A673 (cell line): ENCODE measurements around the gene PRKCQ. TPM values are rescaled to one million over a fixed set of nuclear protein-coding genes. Genes with fewer than 3 reads are reported as not detected.

Experiments
- BruUV-seq: library from RNA; stranded (reverse); fragments of 400-500 nt; replicated peaks from 2 replicates; lab custom pipeline; 2021; lab: Mats Ljungman, UMichigan
- CTCF ChIA-PET: fragments of 300-600 bp; sonication (Branson Sonifier 250); formaldehyde crosslinking; loops from one replicate; lab custom pipeline; 2022; ENCODE audit warnings: antibody characterized with exemption; lab: Charles Lee
- POLR2A ChIA-PET: fragments of 300-600 bp; sonication (Branson Sonifier 250); formaldehyde crosslinking; loops from one replicate; lab custom pipeline; 2022; ENCODE audit warnings: antibody characterized with exemption; ENCODE audit not compliant: low non-redundant PET; lab: Charles Lee
- DNase-seq: peaks from one replicate; pipeline ENCODE4 v3.0.0-alpha.2; 2015; ENCODE audit warnings: low spot score
- H3K27ac ChIP-seq: fragments of 200-600 bp; sonication (generic); 2 replicates; pipeline ENCODE4 v1.5.1; 2016; ENCODE audit warnings: mixed run types, low read depth, mild to moderate bottlenecking, mixed read lengths, antibody characterized with exemption, low read length; ENCODE audit not compliant: poor library complexity, severe bottlenecking
- H3K27me3 ChIP-seq: fragments of 200-600 bp; sonication (generic); replicated peaks from 2 replicates; pipeline ENCODE4 v1.6.1; 2017; ENCODE audit warnings: mixed run types, low read depth, mild to moderate bottlenecking, mixed read lengths, antibody characterized with exemption, low read length; ENCODE audit not compliant: insufficient read depth, poor library complexity
- H3K36me3 ChIP-seq: fragments of 200-600 bp; sonication (generic); 2 replicates; pipeline ENCODE4 v1.6.1; 2016; ENCODE audit warnings: mixed run types, mild to moderate bottlenecking, mixed read lengths, antibody characterized with exemption, low read length; ENCODE audit not compliant: insufficient read depth, poor library complexity, severe bottlenecking
- H3K4me1 ChIP-seq: fragments of 200-600 bp; sonication (generic); 2 replicates; pipeline ENCODE4 v1.6.1; 2017; ENCODE audit warnings: mixed run types, mild to moderate bottlenecking, mixed read lengths, antibody characterized with exemption, low read length; ENCODE audit not compliant: insufficient read depth, poor library complexity, severe bottlenecking
- H3K4me3 ChIP-seq: fragments of 200-600 bp; sonication (generic); 2 replicates; pipeline ENCODE4 v1.5.1; 2016; ENCODE audit warnings: low read depth, mixed run types, mild to moderate bottlenecking, mixed read lengths, low read length; ENCODE audit not compliant: poor library complexity, severe bottlenecking
- H3K9me3 ChIP-seq: fragments of 200-600 bp; sonication (generic); 2 replicates; pipeline ENCODE4 v1.6.1; 2016; ENCODE audit warnings: mixed run types, low read depth, mild to moderate bottlenecking, mixed read lengths, antibody characterized with exemption, low read length; ENCODE audit not compliant: poor library complexity, severe bottlenecking
- CTCF ChIP-seq: fragments of 300-800, 200-600 bp; sonication (generic); conservative IDR thresholded peaks from 2 replicates; pipeline ENCODE4 v1.5.1; 2017; ENCODE audit warnings: low read depth, mild to moderate bottlenecking, antibody characterized with exemption, low read length, moderate library complexity, mixed read lengths
- EZH2 ChIP-seq: fragments of 200-600 bp; sonication (generic); IDR thresholded peaks from 2 replicates; pipeline ENCODE4 v1.6.1; 2017; ENCODE audit warnings: borderline replicate concordance, low read depth, mild to moderate bottlenecking, mixed read lengths, antibody characterized with exemption, low read length; ENCODE audit not compliant: poor library complexity, severe bottlenecking
- intact Hi-C: fragments of 100-400 bp; cut with micrococcal nuclease; formaldehyde crosslinking; loops from one replicate; pipeline ENCODE4 v1.10.0; 2022; ENCODE audit not compliant: unreplicated experiment
- total RNA-seq: library from RNA; stranded (reverse); gene quantifications from 2 replicates; pipeline ENCODE4 v1.2.3, GENCODE V29; 2021

The PRKCQ gene
- total RNA-seq, 1 experiment from 2014 or later, result not detected

- intact Hi-C loops, result loop anchor here (10.0 kb wide), 1 partner anchor 955 kb away; no protein-coding TSS in a partner anchor
- Histone ChIP-seq H3K4me3 (no peak overlapping the region), H3K4me1 (peaks cover 5% of the 10 kb centered on the region), H3K27me3 (peaks cover 8% of the 10 kb centered on the region), H3K9me3 (no peaks in the 10 kb centered on the region), H3K36me3 (no peaks in the 10 kb centered on the region), H3K27ac (no peak overlapping the region)
- TF ChIP-seq EZH2 (no peak), CTCF (no peak)
- CTCF ChIA-PET, result no interaction called here
- POLR2A ChIA-PET, result no interaction called here
- DNase-seq, result no peak
- no TSS peak for BruUV-seq
These were observed 180.2 kb downstream of the PRKCQ start for GRCh38 chr10:6399879-6400278.

GRCh38 chr10:6399231-6399741 is 180.8 kb downstream of the PRKCQ start:
- Histone ChIP-seq H3K4me3 (no peak overlapping the region), H3K9me3 (no peaks in the 10 kb centered on the region), H3K27me3 (peaks cover 8% of the 10 kb centered on the region), H3K36me3 (no peaks in the 10 kb centered on the region), H3K4me1 (peaks cover 5% of the 10 kb centered on the region), H3K27ac (no peak overlapping the region)
- DNase-seq, result no peak
- BruUV-seq, result no TSS peak
- intact Hi-C loops, result no loop called here
- TF ChIP-seq EZH2, result no peak
- TF ChIP-seq CTCF, result no peak
- POLR2A ChIA-PET, result no interaction called here
- CTCF ChIA-PET, result no interaction called here

DNA sequence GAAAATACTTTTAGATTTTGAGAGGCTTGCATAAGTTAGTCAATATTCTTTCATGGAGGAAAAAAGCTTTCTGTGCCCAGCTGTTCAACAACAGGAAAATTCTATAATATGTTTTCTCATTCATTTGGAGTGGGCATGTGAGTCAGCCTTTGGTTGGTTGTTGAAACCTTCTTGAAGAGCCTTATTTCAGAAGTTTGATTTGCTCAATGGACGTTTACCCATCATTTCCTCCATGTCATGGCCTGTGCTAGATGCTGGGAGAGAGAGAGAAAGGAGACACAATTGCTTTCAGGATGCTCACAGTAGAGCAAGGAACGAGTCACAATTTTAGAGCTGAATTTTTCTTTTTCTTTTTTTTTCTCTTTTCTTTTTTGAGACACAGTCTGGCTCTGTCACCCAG is 181.7 kb downstream of the PRKCQ start:
- POLR2A ChIA-PET, result no interaction called here
- intact Hi-C loops, result no loop called here
- BruUV-seq, result no TSS peak
- CTCF ChIA-PET, result interaction anchor here (0.9 kb wide), 1 partner anchor 196 kb away, joined by 3 read pairs; the partner anchor contains the start of gene PFKFB3
- Histone ChIP-seq H3K27ac (no peak overlapping the region), H3K36me3 (no peaks in the 10 kb centered on the region), H3K27me3 (peaks cover 2% of the 10 kb centered on the region), H3K9me3 (no peaks in the 10 kb centered on the region), H3K4me3 (no peak overlapping the region), H3K4me1 (peaks cover 5% of the 10 kb centered on the region)
- DNase-seq, result no peak
- TF ChIP-seq CTCF (no peak), EZH2 (no peak)
